Uterus (tissue), 4 donors: ENCODE measurements around the gene RSAD1. TPM values are rescaled to one million over a fixed set of nuclear protein-coding genes. Genes with fewer than 3 reads are reported as not detected.
"Not testable (repeated sequence)": the region's sequence is repeated elsewhere in the genome, so short reads cannot be mapped to it uniquely, and the experiment has no call there.

Source experiments
- DNase-seq, 2 donors: peaks; one replicate each; pipeline ENCODE4 v3.0.0-alpha.2; 2019 to 2020
- H3K27ac ChIP-seq, 2 donors: fragments of 200-600 bp; sonication (generic); 1 replicate in 1 of 2; 2 replicates in 1 of 2; pipeline ENCODE4 v1.5.1; 2016 to 2018
- H3K27me3 ChIP-seq, 2 donors: fragments of 200-600 bp; sonication (generic); one replicate each; pipeline ENCODE4 v1.5.1; 2018 to 2019; ENCODE audit warnings: control low read depth in 1 of 2
- H3K36me3 ChIP-seq, 2 donors: fragments of 200-600 bp; sonication (generic); one replicate each; pipeline ENCODE4 v1.5.1; 2019; ENCODE audit warnings: control low read depth in 1 of 2
- H3K4me1 ChIP-seq, 2 donors: fragments of 200-600 bp; sonication (generic); one replicate each; pipeline ENCODE4 v1.5.1; 2018 to 2019; ENCODE audit warnings: control low read depth in 1 of 2
- H3K4me3 ChIP-seq, 2 donors: fragments of 200-600 bp; sonication (generic); 1 replicate in 1 of 2; 2 replicates in 1 of 2; pipeline ENCODE4 v1.5.1; 2018 to 2019; ENCODE audit warnings: mild to moderate bottlenecking in 1 of 2
- H3K9me3 ChIP-seq, 2 donors: fragments of 200-600 bp; sonication (generic); one replicate each; pipeline ENCODE4 v1.5.1; 2019; ENCODE audit warnings: control low read depth in 1 of 2
- CTCF ChIP-seq, 4 experiments: fragments of 200-600 bp in 2 of 4; fragments of 450-650 bp in 2 of 4; sonication (generic) in 2 of 4; IDR thresholded peaks; one replicate each; pipeline ENCODE4 v1.5.1; 2016 to 2019; ENCODE audit warnings: antibody characterized with exemption in 4 of 4, mild to moderate bottlenecking in 2 of 4, moderate library complexity in 1 of 4
- POLR2A ChIP-seq, 2 donors: fragments of 450-650 bp; IDR thresholded peaks; one replicate each; pipeline ENCODE4 v1.6.1; 2016; ENCODE audit warnings: antibody characterized with exemption in 2 of 2, mild to moderate bottlenecking in 1 of 2, moderate library complexity in 1 of 2
- intact Hi-C: fragments of 100-400 bp; cut with DNase I; formaldehyde crosslinking; loops from one replicate; pipeline ENCODE4 v1.15.1; 2023; ENCODE audit warnings: low total_unique reads
- total RNA-seq, 4 donors: library from RNA; depleted of rRNA in 3 of 4; stranded (reverse); fragments of >200 nt in 3 of 4; gene quantifications; one replicate each; pipeline versions ENCODE4 v1.1.0 to v1.2.4, GENCODE V29; 2014 to 2023
- donor health status: DM: yes; HTN: yes; CAD: no.

The RSAD1 gene
- total RNA-seq, 4 donors from 2014 or later: 12.9 to 42.6 (median 30.7) TPM

GRCh38 chr17:50475362-50475761 is 3.3 kb upstream of the RSAD1 start:
- Histone ChIP-seq H3K9me3 (no peaks in the 10 kb centered on the region), H3K4me3 (no peak overlapping the region), H3K36me3 (no peaks in the 10 kb centered on the region), H3K27me3 (no peaks in the 10 kb centered on the region), H3K27ac (no peak overlapping the region), H3K4me1 (peaks cover 0 to 7% of the 10 kb centered on the region in 2 donors)
- TF ChIP-seq POLR2A (IDR thresholded peaks at IDR 0.05): no peak
- TF ChIP-seq CTCF (IDR thresholded peaks at IDR 0.05): no peak
- intact Hi-C loops: no loop called here
- DNase-seq: no peak

- intact Hi-C loops, DNase-seq, H3K4me1 ChIP-seq: not testable (repeated sequence)
Observed at GRCh38 chr17:50475775-50476544, 2.7 kb upstream of the RSAD1 start.

GRCh38 chr17:50476545-50477315 is 1.9 kb upstream of the RSAD1 start:
- no peak for DNase-seq
- Histone ChIP-seq H3K4me1 (peaks cover 0 to 7% of the 10 kb centered on the region in 2 donors), H3K36me3 (no peaks in the 10 kb centered on the region), H3K27ac (no peak overlapping the region), H3K27me3 (no peaks in the 10 kb centered on the region), H3K4me3 (no peak overlapping the region), H3K9me3 (no peaks in the 10 kb centered on the region)
- TF ChIP-seq POLR2A (IDR thresholded peaks at IDR 0.05) (no peak), CTCF (IDR thresholded peaks at IDR 0.05) (no peak)
- intact Hi-C loops: no loop called here

More at GRCh38 chr17:50475775-50476544, 2.7 kb upstream of the RSAD1 start:
- H3K27me3 ChIP-seq, H3K4me3 ChIP-seq, H3K27ac ChIP-seq, H3K9me3 ChIP-seq, H3K36me3 ChIP-seq: not testable (repeated sequence)

- intact Hi-C loops: no loop called here
- no peak for TF ChIP-seq POLR2A (IDR thresholded peaks at IDR 0.05)
- TF ChIP-seq CTCF (IDR thresholded peaks at IDR 0.05): no peak
- H3K9me3 ChIP-seq: no peaks in the 10 kb centered on the region
- peak overlapping the region; percentile 83 to 87 for H3K27ac ChIP-seq
- H3K4me1 ChIP-seq: peaks cover 0 to 11% of the 10 kb centered on the region in 2 donors
- no peaks in the 10 kb centered on the region for H3K36me3 ChIP-seq
- no peaks in the 10 kb centered on the region for H3K27me3 ChIP-seq
- no peak overlapping the region for H3K4me3 ChIP-seq
- no peak for DNase-seq
Observed at GRCh38 chr17:50477976-50478375, 684 bp upstream of the RSAD1 start.

GRCh38 chr17:50479522-50480141 is 972 bp downstream of the RSAD1 start:
- DNase-seq: peak; percentile 66 to 70
- H3K27me3 ChIP-seq: no peaks in the 10 kb centered on the region
- H3K4me1 ChIP-seq: peaks cover 0 to 11% of the 10 kb centered on the region in 2 donors
- intact Hi-C loops: no loop called here
- H3K36me3 ChIP-seq: no peaks in the 10 kb centered on the region
- peak overlapping the region; percentile 83 to 87 for H3K27ac ChIP-seq
- TF ChIP-seq POLR2A (IDR thresholded peaks at IDR 0.05): no peak
- TF ChIP-seq CTCF (IDR thresholded peaks at IDR 0.05): peak in 3 of 4 experiments; percentile 26 to 65 (median 45)
- H3K9me3 ChIP-seq: no peaks in the 10 kb centered on the region
- H3K4me3 ChIP-seq: peak overlapping the region; percentile 48 to 57
